Lower lobe of right lung (tissue), 2 donors: ENCODE measurements around the gene STAB1. TPM values are rescaled to one million over a fixed set of nuclear protein-coding genes. Genes with fewer than 3 reads are reported as not detected.

Experiments used
- ATAC-seq, 2 donors: fragments of 200-7000 bp; cut with Tn5 transposase; one replicate each; pipeline ENCODE4 v1.9.1; 2020 to 2022; ENCODE audit warnings: mild to moderate bottlenecking in 2 of 2, moderate library complexity in 2 of 2
- DNase-seq: peaks from one replicate; pipeline ENCODE4 v3.0.0-alpha.2; 2020
- H3K27ac ChIP-seq: fragments of 200-600 bp; one replicate; pipeline ENCODE4 v1.8.0; 2022
- H3K27me3 ChIP-seq: fragments of 200-600 bp; one replicate; pipeline ENCODE4 v1.8.0; 2022; ENCODE audit warnings: low read depth
- H3K36me3 ChIP-seq: fragments of 200-600 bp; one replicate; pipeline ENCODE4 v1.8.0; 2022; ENCODE audit warnings: mild to moderate bottlenecking
- H3K4me1 ChIP-seq: fragments of 200-600 bp; one replicate; pipeline ENCODE4 v1.8.0; 2022
- H3K4me3 ChIP-seq: fragments of 200-600 bp; one replicate; pipeline ENCODE4 v1.8.0; 2022; ENCODE audit warnings: mild to moderate bottlenecking
- H3K9me3 ChIP-seq: fragments of 200-600 bp; one replicate; pipeline ENCODE4 v1.8.0; 2022
- CTCF ChIP-seq: fragments of 200-600 bp; IDR thresholded peaks from one replicate; pipeline ENCODE4 v1.8.0; 2022; ENCODE audit warnings: antibody characterized with exemption, mild to moderate bottlenecking
- intact Hi-C: fragments of 100-400 bp; cut with DNase I; formaldehyde crosslinking; loops from one replicate; pipeline ENCODE4 v1.11.0; 2022
- total RNA-seq: library from RNA; stranded (reverse); fragmentation: NEBNext Ultra II Directional; extraction: Animal tissue kit (Norgen Biotek cat#: 25700); gene quantifications from one replicate; pipeline ENCODE4 v1.2.1, GENCODE V29; 2021
- donor health status: DM: no; HTN: yes; CAD: no; lungs with severe emphysema.

The STAB1 gene
- total RNA-seq, 1 donor from 2014 or later, result 133 TPM

GRCh38 chr3:52506266-52506966, 11.3 kb downstream of the STAB1 start:
- TF ChIP-seq CTCF, result no peak
- peaks cover 29% of the 10 kb centered on the region for H3K36me3 ChIP-seq
- H3K27me3 ChIP-seq, result no peaks in the 10 kb centered on the region
- H3K9me3 ChIP-seq, result no peaks in the 10 kb centered on the region
- ATAC-seq, result no peak
- intact Hi-C loops, result no loop called here
- H3K27ac ChIP-seq, result no peak overlapping the region
- H3K4me3 ChIP-seq, result no peak overlapping the region
- DNase-seq, result no peak
- H3K4me1 ChIP-seq, result no peaks in the 10 kb centered on the region

- no peak overlapping the region for H3K27ac ChIP-seq
- H3K9me3 ChIP-seq, result no peaks in the 10 kb centered on the region
- H3K4me3 ChIP-seq, result no peak overlapping the region
- H3K36me3 ChIP-seq, result peaks cover 29% of the 10 kb centered on the region
- no peak for DNase-seq
- intact Hi-C loops, result no loop called here
- no peaks in the 10 kb centered on the region for H3K27me3 ChIP-seq
- H3K4me1 ChIP-seq, result no peaks in the 10 kb centered on the region
- ATAC-seq, result no peak
- TF ChIP-seq CTCF, result no peak
These were observed 12.2 kb downstream of the STAB1 start for GRCh38 chr3:52507359-52507758.

GRCh38 chr3:52509753-52510328, 14.7 kb downstream of the STAB1 start:
- peaks cover 32% of the 10 kb centered on the region for H3K36me3 ChIP-seq
- peak; percentile 10 for TF ChIP-seq CTCF
- intact Hi-C loops, result no loop called here

GRCh38 chr3:52511509-52511908, 16.4 kb downstream of the STAB1 start:
- no peak for TF ChIP-seq CTCF
- no peak overlapping the region for H3K27ac ChIP-seq
- peaks cover 21% of the 10 kb centered on the region for H3K36me3 ChIP-seq
- H3K27me3 ChIP-seq, result no peaks in the 10 kb centered on the region
- no peaks in the 10 kb centered on the region for H3K4me1 ChIP-seq
- DNase-seq (no peak), ATAC-seq (no peak)
- intact Hi-C loops, result no loop called here
- no peak overlapping the region for H3K4me3 ChIP-seq
- H3K9me3 ChIP-seq, result no peaks in the 10 kb centered on the region

More at GRCh38 chr3:52509753-52510328, 14.7 kb downstream of the STAB1 start:
- Histone ChIP-seq H3K27me3 (no peaks in the 10 kb centered on the region), H3K27ac (no peak overlapping the region), H3K9me3 (no peaks in the 10 kb centered on the region), H3K4me3 (no peak overlapping the region), H3K4me1 (no peaks in the 10 kb centered on the region)
- no peak for DNase-seq
- ATAC-seq, result no peak

GRCh38 chr3:52512105-52512504, 17.0 kb downstream of the STAB1 start:
- ATAC-seq (no peak), DNase-seq (no peak)
- Histone ChIP-seq H3K36me3 (peaks cover 16% of the 10 kb centered on the region), H3K27ac (no peak overlapping the region), H3K4me1 (no peaks in the 10 kb centered on the region), H3K9me3 (no peaks in the 10 kb centered on the region), H3K27me3 (no peaks in the 10 kb centered on the region), H3K4me3 (no peak overlapping the region)
- intact Hi-C loops, result no loop called here
- no peak for TF ChIP-seq CTCF
